Lower leg skin (tissue), 3 donors: Measurements from ENCODE around the gene NEU2.

Source experiments
- POLR2A ChIP-seq, 2 donors: fragments of 450-650 bp; IDR thresholded peaks; one replicate each; pipeline ENCODE4 v1.6.1; 2016 to 2017; ENCODE audit warnings: antibody characterized with exemption in 2 of 2, mild to moderate bottlenecking in 1 of 2, moderate library complexity in 1 of 2
- TF ChIP-seq, protein P1 (sequence below), 3 donors: fragments of 450-650 bp; IDR thresholded peaks; one replicate each; pipeline ENCODE4 v1.5.1; 2016; ENCODE audit warnings: antibody characterized with exemption in 3 of 3, mild to moderate bottlenecking in 3 of 3, moderate library complexity in 2 of 3

DNA sequence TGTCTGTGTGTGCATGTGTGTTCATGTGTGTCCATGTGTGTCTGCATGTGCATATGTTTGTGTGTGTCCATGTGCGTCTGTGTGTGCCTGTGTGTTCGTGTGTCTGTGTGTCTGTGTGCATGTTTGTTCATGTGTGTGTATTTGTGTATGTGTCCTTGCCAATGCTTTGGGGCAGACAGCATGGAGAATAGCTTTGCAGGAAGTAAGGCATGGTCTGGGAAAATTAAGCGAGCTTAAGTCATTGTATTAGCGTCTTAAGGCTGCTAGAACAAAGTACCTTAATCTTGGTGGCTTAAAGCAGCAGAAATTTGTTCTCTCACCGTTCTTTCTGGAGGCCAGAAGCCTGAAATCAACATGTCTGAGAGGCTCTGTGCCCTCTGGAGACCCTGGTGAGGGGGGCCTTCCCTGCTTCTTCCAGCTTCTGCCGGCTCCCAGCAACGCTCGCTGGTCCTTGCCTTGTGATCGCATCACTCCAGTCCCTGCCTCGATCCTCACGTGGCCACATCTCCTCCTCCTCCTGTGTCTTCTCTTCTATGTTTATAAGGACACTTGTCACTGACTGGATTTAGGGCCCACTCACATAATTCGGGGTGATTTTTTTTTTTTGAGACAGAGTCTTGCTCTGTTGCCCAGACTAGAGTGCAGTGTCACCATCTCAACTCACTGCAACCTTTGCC, 3.8 kb downstream of the NEU2 start:
- no peak for TF ChIP-seq POLR2A (IDR thresholded peaks at IDR 0.05)
- TF ChIP-seq, protein P1, sequence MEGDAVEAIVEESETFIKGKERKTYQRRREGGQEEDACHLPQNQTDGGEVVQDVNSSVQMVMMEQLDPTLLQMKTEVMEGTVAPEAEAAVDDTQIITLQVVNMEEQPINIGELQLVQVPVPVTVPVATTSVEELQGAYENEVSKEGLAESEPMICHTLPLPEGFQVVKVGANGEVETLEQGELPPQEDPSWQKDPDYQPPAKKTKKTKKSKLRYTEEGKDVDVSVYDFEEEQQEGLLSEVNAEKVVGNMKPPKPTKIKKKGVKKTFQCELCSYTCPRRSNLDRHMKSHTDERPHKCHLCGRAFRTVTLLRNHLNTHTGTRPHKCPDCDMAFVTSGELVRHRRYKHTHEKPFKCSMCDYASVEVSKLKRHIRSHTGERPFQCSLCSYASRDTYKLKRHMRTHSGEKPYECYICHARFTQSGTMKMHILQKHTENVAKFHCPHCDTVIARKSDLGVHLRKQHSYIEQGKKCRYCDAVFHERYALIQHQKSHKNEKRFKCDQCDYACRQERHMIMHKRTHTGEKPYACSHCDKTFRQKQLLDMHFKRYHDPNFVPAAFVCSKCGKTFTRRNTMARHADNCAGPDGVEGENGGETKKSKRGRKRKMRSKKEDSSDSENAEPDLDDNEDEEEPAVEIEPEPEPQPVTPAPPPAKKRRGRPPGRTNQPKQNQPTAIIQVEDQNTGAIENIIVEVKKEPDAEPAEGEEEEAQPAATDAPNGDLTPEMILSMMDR (IDR thresholded peaks at IDR 0.05): no peak
